ENCODE data around the gene NOP9. TPM values are rescaled to one million over a fixed set of nuclear protein-coding genes. Genes with fewer than 3 reads are reported as not detected.
A peak's percentile ranks its signal among the peaks of the same experiment; 100 is the strongest.

The NOP9 gene, protein sequence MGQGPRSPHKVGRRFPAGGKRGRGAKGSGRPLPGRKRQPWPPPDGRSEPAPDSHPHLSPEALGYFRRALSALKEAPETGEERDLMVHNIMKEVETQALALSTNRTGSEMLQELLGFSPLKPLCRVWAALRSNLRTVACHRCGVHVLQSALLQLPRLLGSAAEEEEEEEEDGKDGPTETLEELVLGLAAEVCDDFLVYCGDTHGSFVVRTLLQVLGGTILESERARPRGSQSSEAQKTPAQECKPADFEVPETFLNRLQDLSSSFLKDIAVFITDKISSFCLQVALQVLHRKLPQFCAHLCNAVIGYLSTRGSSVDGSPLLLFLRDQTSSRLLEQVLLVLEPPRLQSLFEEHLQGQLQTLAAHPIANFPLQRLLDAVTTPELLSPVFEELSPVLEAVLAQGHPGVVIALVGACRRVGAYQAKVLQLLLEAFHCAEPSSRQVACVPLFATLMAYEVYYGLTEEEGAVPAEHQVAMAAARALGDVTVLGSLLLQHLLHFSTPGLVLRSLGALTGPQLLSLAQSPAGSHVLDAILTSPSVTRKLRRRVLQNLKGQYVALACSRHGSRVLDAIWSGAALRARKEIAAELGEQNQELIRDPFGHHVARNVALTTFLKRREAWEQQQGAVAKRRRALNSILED
- 22.0 TPM for total RNA-seq
- long read RNA-seq, full-length matches to known transcripts: 1 of 1 reads
- long read RNA-seq, partial matches to known transcripts: 0 of 1 reads
- long read RNA-seq, other reads (novel, unspliced or antisense): 0 of 1 reads

DNA sequence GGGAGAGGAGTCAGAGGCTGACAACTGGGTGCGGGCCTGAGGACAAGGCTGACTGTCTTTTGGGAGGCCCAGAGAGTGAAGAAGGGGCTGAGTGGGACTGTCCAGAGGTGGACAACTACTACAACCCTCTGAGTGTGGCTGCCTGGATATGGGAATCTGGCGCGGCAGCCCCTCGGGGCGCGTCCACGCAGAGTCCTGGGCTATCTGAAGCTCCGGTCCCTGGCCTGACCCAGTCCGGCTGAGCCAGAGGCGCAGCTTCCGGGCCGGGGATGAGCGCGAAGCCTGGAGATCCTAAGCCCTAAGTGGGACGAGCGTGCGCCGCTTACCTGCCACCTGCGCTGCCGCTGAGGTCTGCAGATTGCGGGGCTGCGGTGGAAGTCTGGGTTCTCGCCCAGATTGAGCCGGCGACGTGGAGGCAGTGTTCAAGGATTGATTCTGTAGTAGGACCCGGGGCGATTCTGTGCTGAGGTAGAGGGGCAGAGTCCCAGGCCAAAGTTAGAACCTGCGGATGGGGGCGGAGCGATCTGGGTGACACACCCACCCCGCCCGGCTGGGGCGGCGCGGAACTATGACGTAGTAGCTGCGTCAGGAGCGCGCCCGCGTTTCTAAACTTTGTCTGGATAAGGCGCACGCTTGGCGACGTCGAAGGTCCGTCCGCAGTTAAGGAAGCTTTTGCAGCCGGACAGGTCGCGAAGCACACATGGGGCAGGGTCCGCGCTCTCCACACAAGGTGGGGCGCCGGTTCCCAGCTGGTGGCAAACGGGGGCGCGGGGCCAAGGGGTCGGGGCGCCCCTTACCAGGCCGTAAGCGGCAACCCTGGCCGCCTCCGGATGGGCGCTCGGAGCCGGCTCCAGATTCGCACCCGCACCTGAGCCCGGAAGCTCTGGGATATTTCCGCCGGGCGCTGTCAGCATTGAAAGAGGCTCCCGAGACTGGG is at the start of gene NOP9, which contains the start of gene DHRS1:
Gene NOP9 (plus strand): TSS at position 596 of the 937 bp plus-strand sequence. CDS start 105 bp downstream, at position 701.
Gene DHRS1 (minus strand): TSS at position 526 of the 937 bp plus-strand sequence. CDS start 674 bp downstream, outside the sequence.
- peak; percentile 94 to 95 for ATAC-seq
- Histone ChIP-seq H3K27me3 (ENCODE audit: low read depth) (no peaks in the 10 kb centered on the region), H3K36me3 (peaks cover 57% of the 10 kb centered on the region), H3K4me1 (peaks cover 31% of the 10 kb centered on the region), H3K9me3 (no peaks in the 10 kb centered on the region), H3K4me3 (peak within 1 kb of the TSS; percentile 99), H3K27ac (peak within 1 kb of the TSS; percentile 92)
- DNase-seq: peak; percentile 94
- TF ChIP-seq, protein P1, sequence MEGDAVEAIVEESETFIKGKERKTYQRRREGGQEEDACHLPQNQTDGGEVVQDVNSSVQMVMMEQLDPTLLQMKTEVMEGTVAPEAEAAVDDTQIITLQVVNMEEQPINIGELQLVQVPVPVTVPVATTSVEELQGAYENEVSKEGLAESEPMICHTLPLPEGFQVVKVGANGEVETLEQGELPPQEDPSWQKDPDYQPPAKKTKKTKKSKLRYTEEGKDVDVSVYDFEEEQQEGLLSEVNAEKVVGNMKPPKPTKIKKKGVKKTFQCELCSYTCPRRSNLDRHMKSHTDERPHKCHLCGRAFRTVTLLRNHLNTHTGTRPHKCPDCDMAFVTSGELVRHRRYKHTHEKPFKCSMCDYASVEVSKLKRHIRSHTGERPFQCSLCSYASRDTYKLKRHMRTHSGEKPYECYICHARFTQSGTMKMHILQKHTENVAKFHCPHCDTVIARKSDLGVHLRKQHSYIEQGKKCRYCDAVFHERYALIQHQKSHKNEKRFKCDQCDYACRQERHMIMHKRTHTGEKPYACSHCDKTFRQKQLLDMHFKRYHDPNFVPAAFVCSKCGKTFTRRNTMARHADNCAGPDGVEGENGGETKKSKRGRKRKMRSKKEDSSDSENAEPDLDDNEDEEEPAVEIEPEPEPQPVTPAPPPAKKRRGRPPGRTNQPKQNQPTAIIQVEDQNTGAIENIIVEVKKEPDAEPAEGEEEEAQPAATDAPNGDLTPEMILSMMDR (IDR thresholded peaks at IDR 0.05): no peak
- intact Hi-C loops (cut with DNase I): loop anchor here (10.0 kb wide), 1 partner anchor 55 kb away; the partner anchor contains the start of gene TINF2

DNA sequence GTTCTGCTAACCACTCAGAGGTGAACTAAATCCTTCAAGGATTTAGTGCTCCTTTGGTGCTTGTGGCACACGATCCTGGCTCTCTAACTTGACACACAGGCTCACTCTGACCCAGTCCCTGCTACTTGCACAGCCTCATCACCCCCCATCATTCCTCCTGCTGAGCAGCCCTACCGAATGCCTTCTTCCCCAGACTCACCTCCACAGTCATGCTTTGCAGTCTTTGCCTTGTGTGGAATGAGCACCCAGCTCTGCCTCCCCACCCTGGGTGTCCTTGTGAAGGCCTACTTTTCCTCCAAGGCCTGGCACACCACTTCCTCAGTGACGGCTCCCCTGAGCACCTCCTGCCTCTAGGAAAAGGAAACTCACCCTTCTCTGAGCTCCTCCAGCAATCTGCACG is 49.3 kb upstream of the NOP9 start:
- DNase-seq (no peak), ATAC-seq (no peak)
- no peaks in the 10 kb centered on the region for H3K27me3 ChIP-seq (ENCODE audit: low read depth)
- H3K4me1 ChIP-seq: no peaks in the 10 kb centered on the region
- TF ChIP-seq, protein P1 (IDR thresholded peaks at IDR 0.05): no peak
- intact Hi-C loops (cut with DNase I): no loop called here
- H3K36me3 ChIP-seq: peaks cover 13% of the 10 kb centered on the region
- no peak overlapping the region for H3K4me3 ChIP-seq
- H3K9me3 ChIP-seq: no peaks in the 10 kb centered on the region
- H3K27ac ChIP-seq: no peak overlapping the region

DNA sequence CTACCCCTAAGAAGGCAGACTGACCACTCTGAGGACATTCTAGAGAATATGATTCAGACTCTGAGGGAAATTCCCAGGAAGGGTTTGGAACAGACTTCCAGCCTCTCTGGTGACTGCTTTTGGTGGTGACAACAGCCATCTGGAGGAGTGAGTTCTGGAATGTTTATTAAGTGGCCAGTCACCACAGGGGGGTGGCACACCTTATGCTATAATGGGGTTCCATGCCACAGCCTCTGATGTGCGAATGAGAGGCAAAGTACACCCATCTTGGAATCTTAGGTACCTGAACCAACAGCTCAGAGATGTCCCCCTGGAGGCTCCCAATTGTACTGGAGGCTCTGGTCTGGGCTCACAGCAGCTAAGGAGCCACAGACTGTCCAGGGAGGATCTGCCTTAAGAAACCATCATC is 47.8 kb upstream of the NOP9 start:
- TF ChIP-seq, protein P1 (IDR thresholded peaks at IDR 0.05): no peak
- ATAC-seq: peak; percentile 36 to 71
- no peak for DNase-seq
- Histone ChIP-seq H3K4me1 (no peaks in the 10 kb centered on the region), H3K36me3 (peaks cover 17% of the 10 kb centered on the region), H3K9me3 (no peaks in the 10 kb centered on the region), H3K4me3 (no peak overlapping the region), H3K27ac (no peak overlapping the region), H3K27me3 (ENCODE audit: low read depth) (no peaks in the 10 kb centered on the region)
- intact Hi-C loops (cut with DNase I): no loop called here

DNA sequence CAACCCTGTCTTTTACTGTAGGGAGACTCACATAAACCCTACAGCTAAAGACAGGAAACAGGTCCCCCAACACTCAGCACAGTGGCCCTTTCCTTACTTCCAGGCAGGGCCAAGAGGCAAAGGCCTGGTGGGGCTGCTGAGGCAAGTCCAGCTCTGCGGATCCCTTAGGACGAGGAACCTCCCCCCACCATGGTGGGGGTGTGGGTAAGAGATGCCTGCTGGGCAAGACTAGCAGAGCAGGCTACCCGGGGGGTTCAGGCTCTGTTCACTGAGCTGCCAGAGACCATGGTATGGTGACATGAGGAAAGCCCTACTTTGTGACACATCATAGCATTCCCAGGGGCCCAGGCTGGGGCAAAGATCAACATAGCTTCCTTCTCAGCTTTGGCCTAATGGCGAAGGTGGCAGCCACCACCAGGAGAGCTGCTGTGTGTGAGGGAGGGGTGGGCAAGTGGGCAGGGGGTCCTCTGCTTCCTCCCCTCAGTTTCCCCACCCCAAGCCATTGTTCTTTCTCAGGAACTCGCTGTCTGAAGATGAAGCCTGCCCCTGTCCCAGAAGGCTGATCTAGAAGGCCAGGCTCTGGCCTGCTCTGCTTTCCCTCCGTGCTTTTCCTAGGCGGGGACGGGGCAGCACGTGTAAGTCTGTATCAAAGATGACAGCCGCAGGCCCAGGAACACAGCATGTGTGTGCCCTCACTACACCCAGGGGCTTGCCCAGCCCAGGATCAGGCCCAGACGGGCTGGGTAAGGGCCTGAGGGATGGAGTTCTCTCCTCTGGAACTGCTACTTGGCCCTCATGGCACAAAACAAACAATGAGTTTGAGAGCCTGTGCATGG is 47.1 kb upstream of the NOP9 start:
- H3K9me3 ChIP-seq: no peaks in the 10 kb centered on the region
- DNase-seq: no peak
- no peaks in the 10 kb centered on the region for H3K27me3 ChIP-seq (ENCODE audit: low read depth)
- intact Hi-C loops (cut with DNase I): no loop called here
- no peaks in the 10 kb centered on the region for H3K4me1 ChIP-seq
- peaks cover 17% of the 10 kb centered on the region for H3K36me3 ChIP-seq
- TF ChIP-seq, protein P1 (IDR thresholded peaks at IDR 0.05): no peak
- H3K4me3 ChIP-seq: no peak overlapping the region
- no peak overlapping the region for H3K27ac ChIP-seq
- ATAC-seq: no peak
